HAP-1 (cell line): Measurements from ENCODE around the gene RFXANK.

Experiments used
- DNase-seq, 2 experiments: peaks; one replicate each; pipeline ENCODE4 v3.0.0-alpha.2; 2016 to 2020; ENCODE audit warnings: low spot score in 2 of 2
- H3K27me3 ChIP-seq: fragments of 250-450 bp; sonication (Bioruptor Pico); 2 replicates; pipeline ENCODE4 v1.5.1; 2020; ENCODE audit warnings: low read depth, mild to moderate bottlenecking, moderate library complexity
- H3K36me3 ChIP-seq: fragments of 250-450 bp; sonication (Bioruptor Pico); replicated peaks from 2 replicates; pipeline ENCODE4 v1.5.1; 2020; ENCODE audit warnings: mild to moderate bottlenecking
- H3K4me1 ChIP-seq: fragments of 250-450 bp; sonication (Bioruptor Pico); 2 replicates; pipeline ENCODE4 v1.5.1; 2020; ENCODE audit warnings: mild to moderate bottlenecking
- H3K4me3 ChIP-seq: fragments of 250-450 bp; sonication (Bioruptor Pico); 2 replicates; pipeline ENCODE4 v1.5.1; 2020; ENCODE audit warnings: mild to moderate bottlenecking, moderate library complexity
- H3K9me3 ChIP-seq: fragments of 250-450 bp; sonication (Bioruptor Pico); 2 replicates; pipeline ENCODE4 v1.5.1; 2020; ENCODE audit warnings: mild to moderate bottlenecking, moderate library complexity
- in situ Hi-C: fragments of 300-500 bp; cut with MboI; formaldehyde crosslinking; loops from 3 replicates; pipeline ENCODE4 v1.14.3; 2020; ENCODE audit warnings: low sequenced_read_pairs, inconsistent platforms, mixed read lengths

The RFXANK gene

GRCh38 chr19:19179548-19180441, 12.3 kb upstream of the RFXANK start:
- DNase-seq: no peak
- H3K27me3 ChIP-seq: no peaks in the 10 kb centered on the region
- in situ Hi-C loops: no loop called here
- no peaks in the 10 kb centered on the region for H3K9me3 ChIP-seq
- H3K36me3 ChIP-seq: peaks cover 11% of the 10 kb centered on the region; the same call in 1 of the 2 replicates
- no peaks in the 10 kb centered on the region; the same call in 1 of the 2 replicates for H3K4me1 ChIP-seq
- H3K4me3 ChIP-seq: no peak overlapping the region

GRCh38 chr19:19181488-19181998, 10.5 kb upstream of the RFXANK start:
- H3K36me3 ChIP-seq: peaks cover 23% of the 10 kb centered on the region
- H3K4me1 ChIP-seq: no peaks in the 10 kb centered on the region
- no peak overlapping the region for H3K4me3 ChIP-seq
- H3K27me3 ChIP-seq: no peaks in the 10 kb centered on the region
- in situ Hi-C loops: no loop called here
- no peak for DNase-seq
- no peaks in the 10 kb centered on the region for H3K9me3 ChIP-seq

DNA sequence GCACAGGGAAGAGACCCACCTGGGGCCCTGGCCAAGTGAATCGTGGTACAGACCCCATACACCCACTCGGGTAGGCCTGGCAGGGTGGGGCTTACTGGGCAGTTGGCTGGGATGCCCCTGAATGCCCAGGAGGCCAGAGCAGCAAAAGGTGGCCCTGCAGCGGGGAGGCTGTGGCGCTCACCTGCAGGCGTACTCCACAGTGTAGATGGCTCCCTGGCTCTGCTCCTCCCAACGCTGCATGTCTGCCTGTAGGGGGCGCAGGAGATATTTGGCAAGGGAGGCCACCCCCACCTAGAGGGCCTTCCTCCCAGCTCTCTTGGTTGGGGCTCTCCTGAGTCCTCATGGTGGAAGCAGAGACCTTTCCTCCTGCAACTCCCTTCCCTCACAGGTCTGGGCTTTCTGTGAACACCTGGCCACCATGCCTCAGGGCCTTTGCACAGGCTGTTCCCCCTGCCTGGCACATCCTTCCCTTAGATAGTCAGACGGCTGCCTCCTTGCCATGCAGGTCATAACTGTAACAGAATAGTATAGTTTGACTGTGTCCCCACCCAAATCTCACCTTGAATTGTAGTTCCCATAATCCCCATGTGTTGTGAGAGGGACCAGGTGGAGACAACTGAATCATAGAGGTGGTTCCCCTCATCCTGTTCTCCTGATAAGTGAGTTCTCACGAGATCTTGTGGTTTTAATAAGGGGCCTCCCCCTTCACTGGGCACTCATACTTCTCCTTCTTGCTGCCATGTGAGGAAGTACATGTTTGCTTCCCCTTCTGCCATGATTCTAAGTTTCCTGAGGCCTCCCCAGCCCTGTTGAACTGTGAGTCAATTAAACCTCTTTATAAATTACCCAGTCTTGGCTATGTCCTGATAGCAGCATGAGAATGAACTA, 6.0 kb upstream of the RFXANK start:
- Histone ChIP-seq H3K9me3 (no peaks in the 10 kb centered on the region), H3K4me3 (no peak overlapping the region), H3K36me3 (peaks cover 24% of the 10 kb centered on the region), H3K4me1 (no peaks in the 10 kb centered on the region), H3K27me3 (no peaks in the 10 kb centered on the region)
- in situ Hi-C loops: no loop called here
- DNase-seq: peak; percentile 50 to 85

GRCh38 chr19:19186742-19187141, 5.3 kb upstream of the RFXANK start:
- Histone ChIP-seq H3K36me3 (peaks cover 24% of the 10 kb centered on the region), H3K9me3 (no peaks in the 10 kb centered on the region), H3K4me3 (no peak overlapping the region), H3K27me3 (no peaks in the 10 kb centered on the region), H3K4me1 (no peaks in the 10 kb centered on the region)
- in situ Hi-C loops: no loop called here
- no peak for DNase-seq

DNA sequence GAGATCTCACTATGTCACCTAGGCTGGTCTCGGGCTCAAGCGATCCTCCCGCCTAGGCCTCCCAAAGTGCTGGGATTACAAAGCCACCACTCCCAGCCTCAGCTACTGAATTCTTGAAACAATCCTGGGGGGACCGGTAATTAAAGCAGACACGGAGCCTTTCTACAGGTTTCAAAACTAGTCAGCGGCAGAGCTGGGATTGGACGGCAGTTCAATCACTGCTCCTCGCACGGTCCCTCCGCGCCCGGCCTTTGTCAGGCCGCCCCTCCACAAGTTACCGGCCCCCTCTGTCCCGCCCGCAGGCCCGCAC, 335 bp upstream of the RFXANK start:
- Histone ChIP-seq H3K36me3 (peaks cover 5% of the 10 kb centered on the region), H3K27me3 (no peaks in the 10 kb centered on the region), H3K9me3 (no peaks in the 10 kb centered on the region), H3K4me3 (peak overlapping the region; percentile 98), H3K4me1 (peaks cover 6% of the 10 kb centered on the region; the same call in 1 of the 2 replicates)
- in situ Hi-C loops: no loop called here
- no peak for DNase-seq

DNA sequence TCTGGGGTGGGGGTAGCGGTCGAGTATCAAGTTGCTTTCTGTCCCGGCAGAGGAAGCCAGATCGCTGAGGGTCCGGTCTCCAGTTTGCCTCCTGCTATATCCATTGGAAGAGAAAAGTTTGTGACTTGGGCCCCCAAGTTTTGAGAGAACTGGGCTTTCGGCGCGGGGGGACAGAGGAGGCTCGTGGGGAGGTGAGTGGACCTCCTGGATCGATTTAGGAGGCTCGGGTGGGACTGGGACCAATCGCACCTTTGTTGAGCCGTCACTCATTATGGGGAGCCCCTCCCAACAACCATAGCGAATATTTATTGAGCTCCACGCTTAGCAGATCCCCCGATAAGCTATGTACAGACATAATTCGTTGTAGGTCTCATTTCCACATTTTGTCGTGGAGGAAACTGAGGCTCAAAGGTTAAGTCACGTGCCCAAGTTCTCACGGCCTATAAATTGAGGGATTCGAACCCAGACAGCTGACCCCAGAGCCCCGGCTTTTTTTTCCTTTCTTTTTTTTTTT, 909 bp downstream of the RFXANK start:
- Histone ChIP-seq H3K36me3 (peaks cover 7% of the 10 kb centered on the region), H3K9me3 (no peaks in the 10 kb centered on the region), H3K27me3 (no peaks in the 10 kb centered on the region), H3K4me3 (peak overlapping the region; percentile 98), H3K4me1 (peaks cover 6% of the 10 kb centered on the region; the same call in 1 of the 2 replicates)
- DNase-seq: no peak
- in situ Hi-C loops: no loop called here

DNA sequence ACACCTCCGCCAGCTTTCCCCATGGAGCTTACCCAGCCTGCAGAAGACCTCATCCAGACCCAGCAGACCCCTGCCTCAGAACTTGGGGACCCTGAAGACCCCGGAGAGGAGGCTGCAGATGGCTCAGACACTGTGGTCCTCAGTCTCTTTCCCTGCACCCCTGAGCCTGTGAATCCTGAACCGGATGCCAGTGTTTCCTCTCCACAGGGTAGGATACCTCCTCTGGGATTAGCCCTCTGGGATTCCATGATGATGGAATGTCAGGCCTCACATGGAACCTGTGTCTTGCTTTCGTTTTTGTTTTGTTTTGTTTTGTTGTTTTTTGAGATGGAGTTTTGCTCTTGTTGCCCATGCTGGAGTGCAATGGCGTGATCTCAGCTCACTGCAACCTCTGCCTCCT, 1.9 kb downstream of the RFXANK start:
- DNase-seq: no peak
- Histone ChIP-seq H3K4me3 (peak overlapping the region; percentile 98; the same call in 1 of the 2 replicates), H3K36me3 (peaks cover 16% of the 10 kb centered on the region), H3K27me3 (no peaks in the 10 kb centered on the region), H3K9me3 (no peaks in the 10 kb centered on the region), H3K4me1 (peaks cover 6% of the 10 kb centered on the region; the same call in 1 of the 2 replicates)
- in situ Hi-C loops: no loop called here

DNA sequence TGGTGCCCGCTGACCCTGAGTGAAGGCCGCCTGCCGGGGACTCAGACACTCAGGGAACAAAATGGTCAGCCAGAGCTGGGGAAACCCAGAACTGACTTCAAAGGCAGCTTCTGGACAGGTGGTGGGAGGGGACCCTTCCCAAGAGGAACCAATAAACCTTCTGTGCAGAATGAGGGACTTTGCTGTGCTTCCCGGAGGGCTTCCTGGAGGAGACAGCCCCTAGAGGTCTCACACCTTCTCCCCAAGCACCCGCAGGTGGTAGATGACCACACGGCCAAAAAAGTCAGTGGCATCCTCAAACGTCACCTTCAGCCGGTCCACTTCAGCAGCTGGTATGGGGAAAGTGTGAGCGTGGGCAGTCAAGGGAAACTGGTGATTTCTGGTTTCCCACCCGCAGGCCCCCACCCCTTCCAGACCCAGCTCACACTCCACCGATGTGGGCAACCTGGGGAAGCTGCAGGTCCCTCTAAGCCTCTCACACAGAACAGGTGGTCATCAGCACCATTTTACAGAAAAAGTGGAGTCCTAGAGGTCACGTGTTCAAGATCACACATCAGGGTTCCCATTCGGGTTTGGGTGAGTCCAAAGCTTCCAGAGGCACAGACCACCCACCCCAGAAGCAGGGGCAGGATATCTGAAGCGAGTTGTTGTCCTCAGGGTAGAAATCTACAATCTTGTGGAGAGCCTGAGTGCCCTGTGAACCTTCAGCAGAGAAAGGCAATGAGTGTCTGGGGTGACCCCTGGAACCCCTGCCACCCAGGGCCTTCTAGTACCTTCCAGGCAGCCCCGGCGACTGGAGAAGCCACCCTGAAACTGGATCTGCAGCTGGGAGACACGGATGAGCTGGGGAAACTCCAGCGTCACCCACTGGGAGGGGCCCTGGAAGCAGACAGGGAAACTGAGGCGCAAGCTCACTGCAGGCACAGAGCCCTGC, 9.9 kb downstream of the RFXANK start:
- no peak for DNase-seq
- Histone ChIP-seq H3K36me3 (peaks cover 32% of the 10 kb centered on the region), H3K4me1 (peaks cover 4% of the 10 kb centered on the region; the same call in 1 of the 2 replicates), H3K27me3 (no peaks in the 10 kb centered on the region), H3K4me3 (peak overlapping the region; percentile 55), H3K9me3 (no peaks in the 10 kb centered on the region)
- in situ Hi-C loops: no loop called here

GRCh38 chr19:19202707-19203011, 10.6 kb downstream of the RFXANK start:
- no peaks in the 10 kb centered on the region for H3K9me3 ChIP-seq
- peaks cover 30% of the 10 kb centered on the region for H3K36me3 ChIP-seq
- in situ Hi-C loops: no loop called here
- H3K4me3 ChIP-seq: peak overlapping the region; percentile 55
- H3K4me1 ChIP-seq: peaks cover 4% of the 10 kb centered on the region; the same call in 1 of the 2 replicates
- DNase-seq: no peak
- H3K27me3 ChIP-seq: no peaks in the 10 kb centered on the region

DNA sequence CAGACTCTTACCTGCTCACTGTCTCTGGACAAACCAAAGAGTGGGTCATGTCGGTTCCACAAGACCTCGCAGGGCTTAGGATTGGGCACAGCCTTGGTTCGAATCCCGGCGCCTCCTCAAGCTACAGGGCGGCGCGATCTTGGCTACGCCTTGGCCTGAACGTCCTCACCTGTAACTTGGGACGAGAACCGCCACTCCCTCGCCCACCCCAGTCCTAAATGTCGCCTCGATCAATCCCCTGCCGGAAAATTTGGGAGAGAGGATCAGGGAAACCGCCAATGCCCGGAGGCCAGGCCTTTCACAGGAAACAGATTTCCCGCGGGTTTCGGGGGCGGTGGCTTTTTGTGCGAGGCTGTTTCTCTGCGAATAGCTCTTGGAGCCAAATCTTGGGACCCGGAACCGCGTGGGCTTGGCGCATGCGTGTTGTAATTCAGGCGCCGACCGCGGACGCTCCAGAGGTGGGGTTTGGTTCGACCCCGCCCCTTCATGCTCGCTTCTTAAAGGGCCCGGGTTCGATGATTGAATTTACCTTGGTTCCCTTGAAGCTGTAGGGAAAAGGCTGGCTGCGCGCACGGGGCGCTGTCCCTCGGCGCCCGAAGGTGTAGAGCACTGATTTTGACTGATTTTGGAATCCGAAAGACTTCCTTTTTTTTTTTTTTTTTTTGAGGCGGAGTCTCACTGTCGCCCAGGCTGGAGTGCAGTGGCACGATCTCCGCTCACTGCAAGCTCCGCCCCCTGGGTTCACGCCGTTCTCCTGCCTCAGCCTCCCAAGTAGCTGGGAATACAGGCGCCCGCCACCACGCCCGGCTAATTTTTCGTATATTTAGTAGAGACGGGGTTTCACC, 11.2 kb downstream of the RFXANK start, which contains the start of gene NR2C2AP:
Gene NR2C2AP, minus strand, starts transcription at position 403 of the 845 bp plus-strand sequence. Its CDS starts 354 bp downstream, at position 49.
- DNase-seq: peak; percentile 90 to 96
- in situ Hi-C loops: no loop called here
- H3K9me3 ChIP-seq: no peaks in the 10 kb centered on the region
- H3K27me3 ChIP-seq: no peaks in the 10 kb centered on the region
- H3K4me3 ChIP-seq: peak within 1 kb of the TSS; percentile 55
- H3K36me3 ChIP-seq: peaks cover 26% of the 10 kb centered on the region
- peaks cover 4% of the 10 kb centered on the region; the same call in 1 of the 2 replicates for H3K4me1 ChIP-seq

DNA sequence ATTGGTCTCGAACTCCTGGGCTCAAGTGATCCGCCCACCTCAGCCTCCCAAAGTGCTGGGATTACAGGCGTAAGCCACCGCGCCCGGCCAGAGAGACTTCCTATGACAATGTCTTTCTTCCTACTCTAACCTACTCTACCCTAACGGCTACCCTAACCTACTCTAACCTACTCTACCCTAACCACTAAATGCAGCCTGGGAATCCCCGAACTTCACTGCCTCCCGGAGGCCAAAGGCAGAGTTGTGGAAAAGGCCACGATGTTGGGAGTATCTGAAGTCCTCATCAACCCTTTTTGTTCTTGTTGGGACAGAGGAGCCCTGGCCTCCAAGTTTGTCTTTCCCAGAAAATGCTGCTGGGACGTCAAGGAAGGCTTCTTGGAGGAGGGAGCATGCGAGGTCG, 12.1 kb downstream of the RFXANK start:
- H3K9me3 ChIP-seq: no peaks in the 10 kb centered on the region
- no peak for DNase-seq
- H3K36me3 ChIP-seq: peaks cover 20% of the 10 kb centered on the region
- in situ Hi-C loops: no loop called here
- H3K4me1 ChIP-seq: peaks cover 4% of the 10 kb centered on the region; the same call in 1 of the 2 replicates
- H3K27me3 ChIP-seq: no peaks in the 10 kb centered on the region
- H3K4me3 ChIP-seq: no peak overlapping the region
